SU-DHL-6 (cell line): ENCODE results near the gene GRID1.
"Not testable (repeated sequence)": the region's sequence is repeated elsewhere in the genome, so short reads cannot be mapped to it uniquely, and the experiment has no call there.

Experiments
- H2AFZ ChIP-seq: fragments of 200-600 bp; sonication (generic); 2 replicates; pipeline ENCODE4 v1.6.1; 2014; ENCODE audit warnings: low read depth, mild to moderate bottlenecking, moderate library complexity, mixed read lengths, antibody characterized with exemption, low read length; ENCODE audit not compliant: severe bottlenecking
- H3F3A ChIP-seq: fragments of 200-600 bp; shearing (Covaris generic); 2 replicates; pipeline ENCODE4 v1.6.0; 2016; ENCODE audit warnings: antibody characterized with exemption, mild to moderate bottlenecking; ENCODE audit not compliant: insufficient read depth
- H3K27ac ChIP-seq: fragments of 200-600 bp; sonication (generic); 2 replicates; pipeline ENCODE4 v1.5.1; 2016; ENCODE audit warnings: low read depth, mild to moderate bottlenecking, low read length, moderate library complexity, mixed read lengths
- H3K27me3 ChIP-seq: fragments of 200-600 bp; sonication (generic), shearing (Covaris generic); 2 replicates; pipeline ENCODE4 v1.6.0; 2014; ENCODE audit warnings: mild to moderate bottlenecking, low read length
- H3K36me3 ChIP-seq: fragments of 200-600 bp; sonication (generic); 2 replicates; pipeline ENCODE4 v1.6.1; 2014; ENCODE audit warnings: mild to moderate bottlenecking, low read length, mixed read lengths
- H3K4me2 ChIP-seq: fragments of 300-600, 200-600 bp; shearing (Covaris generic), sonication (generic); 2 replicates; pipeline ENCODE4 v1.6.0; 2014; ENCODE audit warnings: low read length, low read depth, mild to moderate bottlenecking; ENCODE audit not compliant: poor library complexity, severe bottlenecking
- H3K4me3 ChIP-seq: fragments of 200-600 bp; sonication (generic); 2 replicates; pipeline ENCODE4 v1.5.1; 2014; ENCODE audit warnings: antibody characterized with exemption, low read length, mild to moderate bottlenecking, mixed read lengths; ENCODE audit not compliant: insufficient read depth, poor library complexity, severe bottlenecking
- H3K79me2 ChIP-seq: fragments of 200-600 bp; sonication (generic); 2 replicates; pipeline ENCODE4 v1.6.1; 2014; ENCODE audit warnings: mild to moderate bottlenecking, low read length, moderate library complexity; ENCODE audit not compliant: insufficient read depth
- H3K9ac ChIP-seq: fragments of 200-600 bp; sonication (generic); 2 replicates; pipeline ENCODE4 v1.7.0; 2014; ENCODE audit warnings: mild to moderate bottlenecking, low read length
- H3K9me2 ChIP-seq: fragments of 200-600 bp; sonication (generic); replicated peaks from 2 replicates; pipeline ENCODE4 v1.6.1; 2014; ENCODE audit warnings: low read length; ENCODE audit not compliant: insufficient read depth
- H3K9me3 ChIP-seq: fragments of 200-600 bp; sonication (generic); 2 replicates; pipeline ENCODE4 v1.6.1; 2014; ENCODE audit warnings: low read length, mixed read lengths; ENCODE audit not compliant: insufficient read depth
- H4K20me1 ChIP-seq: fragments of 200-600 bp; sonication (generic); 2 replicates; pipeline ENCODE4 v1.6.1; 2014; ENCODE audit warnings: low read depth, mild to moderate bottlenecking, antibody characterized with exemption, low read length, moderate library complexity, mixed read lengths
- CTCF ChIP-seq: fragments of 200-600 bp; sonication (generic); IDR thresholded peaks from one replicate; pipeline ENCODE4 v1.5.1; 2017; ENCODE audit warnings: antibody characterized with exemption, mild to moderate bottlenecking, low read length, moderate library complexity; ENCODE audit not compliant: insufficient read depth, poor library complexity, severe bottlenecking
- EZH2phosphoT487 ChIP-seq: fragments of 200-600 bp; sonication (generic), shearing (Covaris generic); conservative IDR thresholded peaks from 2 replicates; pipeline ENCODE4 v1.6.1; 2018; ENCODE audit warnings: mild to moderate bottlenecking, antibody characterized with exemption, low read length, moderate library complexity, mixed read lengths

GRID1 gene

GRCh38 chr10:86098187-86098881 is 268.3 kb downstream of the GRID1 start:
- no peak overlapping the region for H3K4me3 ChIP-seq
- H3K27ac ChIP-seq = no peak overlapping the region
- H3K9me3 ChIP-seq = no peaks in the 10 kb centered on the region
- no peaks in the 10 kb centered on the region for H3F3A ChIP-seq
- H3K9me2 ChIP-seq = no peaks in the 10 kb centered on the region
- H3K36me3 ChIP-seq = no peaks in the 10 kb centered on the region
- TF ChIP-seq EZH2phosphoT487 (no peak), CTCF (no peak)
- H2AFZ ChIP-seq = no peak overlapping the region
- H3K79me2 ChIP-seq = no peaks in the 10 kb centered on the region
- no peak overlapping the region for H3K9ac ChIP-seq
- no peak overlapping the region for H3K4me2 ChIP-seq
- H4K20me1 ChIP-seq = no peaks in the 10 kb centered on the region
- no peaks in the 10 kb centered on the region for H3K27me3 ChIP-seq

GRCh38 chr10:86095061-86095460 is 271.5 kb downstream of the GRID1 start:
- H4K20me1 ChIP-seq, H3K9me2 ChIP-seq, H3K79me2 ChIP-seq, H3K9me3 ChIP-seq, H3K4me3 ChIP-seq, H3K27me3 ChIP-seq, H3K27ac ChIP-seq, H3K9ac ChIP-seq, H2AFZ ChIP-seq, H3K4me2 ChIP-seq, H3F3A ChIP-seq, H3K36me3 ChIP-seq: not testable (repeated sequence)

DNA sequence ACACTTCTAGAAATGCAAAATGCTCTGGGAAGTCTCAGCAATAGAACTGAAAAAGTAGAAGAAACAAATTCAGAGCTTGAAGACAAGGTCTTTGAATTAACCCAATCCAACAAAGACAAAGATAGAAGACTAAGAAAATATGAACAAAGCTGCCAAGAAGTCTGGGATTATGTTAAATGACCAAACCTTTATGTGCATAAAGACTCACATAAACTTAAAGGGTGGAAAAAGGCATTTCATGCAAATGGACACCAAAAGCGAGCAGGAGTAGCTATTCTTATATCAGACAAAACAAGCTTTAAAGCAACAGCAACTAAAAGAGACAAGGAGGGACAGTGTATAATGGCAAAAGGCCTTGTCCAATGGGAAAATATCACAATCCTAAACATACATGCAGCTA is 274.3 kb downstream of the GRID1 start:
- H3F3A ChIP-seq, H3K4me3 ChIP-seq, H3K4me2 ChIP-seq, H3K9ac ChIP-seq, H3K27ac ChIP-seq, H3K79me2 ChIP-seq, H3K9me3 ChIP-seq, H4K20me1 ChIP-seq, H3K9me2 ChIP-seq, H3K36me3 ChIP-seq, H3K27me3 ChIP-seq, H2AFZ ChIP-seq: not testable (repeated sequence)

DNA sequence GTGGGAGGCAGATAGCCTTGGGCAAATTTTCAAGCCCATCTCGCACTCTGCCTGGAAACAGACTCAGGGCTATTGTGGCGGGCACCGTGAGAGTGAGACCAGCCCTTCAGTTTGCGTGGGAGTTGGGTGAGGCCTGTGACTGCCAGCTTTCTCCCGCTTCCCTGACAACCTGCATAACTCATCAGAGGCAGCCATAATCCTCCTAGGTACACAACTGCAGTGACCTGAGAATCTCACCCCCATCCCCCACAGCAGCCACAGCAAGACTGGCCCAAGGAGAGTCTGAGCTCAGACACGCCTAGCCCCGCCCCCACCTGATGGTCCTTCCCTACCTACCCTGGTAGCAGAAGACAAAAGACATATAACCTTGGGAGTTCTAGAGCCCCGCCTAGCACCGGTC is 275.4 kb downstream of the GRID1 start:
- Histone ChIP-seq H3K9me2 (no peaks in the 10 kb centered on the region), H3K27ac (no peak overlapping the region), H3K9ac (no peak overlapping the region), H3F3A (no peaks in the 10 kb centered on the region), H2AFZ (no peak overlapping the region), H3K9me3 (no peaks in the 10 kb centered on the region), H3K4me3 (no peak overlapping the region), H3K27me3 (no peaks in the 10 kb centered on the region), H3K4me2 (no peak overlapping the region), H3K36me3 (no peaks in the 10 kb centered on the region), H3K79me2 (no peaks in the 10 kb centered on the region), H4K20me1 (no peaks in the 10 kb centered on the region)
- TF ChIP-seq CTCF (no peak), EZH2phosphoT487 (no peak)
